Heart right ventricle (tissue), 16 donors: ENCODE measurements around the gene SFXN5. TPM values are rescaled to one million over a fixed set of nuclear protein-coding genes. Genes with fewer than 3 reads are reported as not detected.

Experiments used
- ATAC-seq, 8 donors: fragments of 200-7000 bp; cut with Tn5 transposase; one replicate each; pipeline ENCODE4 v1.9.1; 2020; ENCODE audit warnings: mild to moderate bottlenecking in 8 of 8, moderate library complexity in 8 of 8, moderate number of reproducible peaks in 1 of 8
- DNase-seq, 2 donors: peaks; one replicate each; pipeline ENCODE4 v3.0.0-alpha.2; 2020
- H3K27ac ChIP-seq, 10 donors: fragments of 200-600 bp; sonication (generic) in 2 of 10; one replicate each; pipeline versions ENCODE4 v1.5.0 to v1.8.0; 2020 to 2022; ENCODE audit warnings: mild to moderate bottlenecking in 3 of 10
- H3K27me3 ChIP-seq, 7 donors: fragments of 200-600 bp; one replicate each; pipeline ENCODE4 v1.8.0; 2021 to 2022; ENCODE audit warnings: mild to moderate bottlenecking in 2 of 7
- H3K36me3 ChIP-seq, 9 donors: fragments of 200-600 bp; sonication (generic) in 1 of 9; one replicate each; pipeline versions ENCODE4 v1.5.0 to v1.8.0; 2020 to 2022; ENCODE audit warnings: mild to moderate bottlenecking in 2 of 9
- H3K4me1 ChIP-seq, 9 donors: fragments of 200-600 bp; sonication (generic) in 1 of 9; one replicate each; pipeline versions ENCODE4 v1.5.0 to v1.8.0; 2020 to 2022; ENCODE audit warnings: mild to moderate bottlenecking in 4 of 9
- H3K4me3 ChIP-seq, 10 donors: fragments of 200-600 bp; sonication (generic) in 2 of 10; one replicate each; pipeline versions ENCODE4 v1.5.0 to v1.8.0; 2020 to 2022; ENCODE audit warnings: mild to moderate bottlenecking in 7 of 10, moderate library complexity in 2 of 10
- H3K9me3 ChIP-seq, 11 donors: fragments of 200-600 bp in 10 of 11; sonication (generic) in 2 of 11; one replicate each; pipeline versions ENCODE4 v1.5.0 to v1.8.0; 2013 to 2022; ENCODE audit warnings: mild to moderate bottlenecking in 2 of 11, control low read depth in 1 of 11, moderate library complexity in 1 of 11
- CTCF ChIP-seq, 9 donors: fragments of 200-600 bp; sonication (generic) in 2 of 9; IDR thresholded peaks; one replicate each; pipeline versions ENCODE4 v1.5.0 to v1.8.0; 2021 to 2022; ENCODE audit warnings: antibody characterized with exemption in 9 of 9, mild to moderate bottlenecking in 5 of 9, moderate library complexity in 1 of 9
- WGBS, 2 donors: extraction: QIAGEN DNeasy Blood & Tissue Kit; methylation state at CpG; one replicate each; pipeline ENCODE4 v1.1.7; 2013; ENCODE audit warnings: inconsistent platforms in 1 of 2; 5-methylcytosine and 5-hydroxymethylcytosine counted together
- intact Hi-C, 10 donors: fragments of 100-400 bp; cut with DNase I; formaldehyde crosslinking; loops; one replicate each; pipeline versions ENCODE4 v1.11.1 to v1.14.2; 2022
- polyA plus RNA-seq, 2 donors: library from polyadenylated mRNA; stranded (reverse); fragments of 200-250 nt; gene quantifications; one replicate each; pipeline ENCODE4 v1.2.3, GENCODE V29; 2013
- total RNA-seq, 10 donors: library from RNA; stranded (reverse); fragmentation: NEBNext Ultra II Directional in 3 of 10; extraction: Animal tissue kit (Norgen Biotek cat#: 25700) in 3 of 10; gene quantifications; one replicate each; pipeline versions ENCODE4 v1.2.1 to v1.2.4, GENCODE V29; 2021 to 2023
- donor health status: Arrhythmogenic right ventricular cardiomyopathy.
- donor health status: ischemic (EF 13 %, LVEDD 7.1; RV severe dilation, severe dysfunction).
- donor health status: healthy with polysubstance abuse.
- donor health status: DM: no; HTN: yes; CAD: no.
- donor health status: DM: no; HTN: no; CAD: no.
- donor health status: ischemic (EF 25% LVEDD 6.9; RV normal size, moderate dysfunction).
- donor health status: ischemic (EF 25% LVEDD 5.7; RV mildly dilated, moderate dysfunction).
- donor health status: healthy.
- donor health status: DM: yes; HTN: yes; CAD: no.
- donor health status: Ischemic cardiomyopathy.
- donor health status: ischemic (EF 35%, LVEDD 5.7; RV mildly dilated, moderate dysfunction).
- donor health status: nonischemic (EF 11% LVEDD 7.7; RV severe dilation, severe dysfunction).
- donor health status: DM: yes; HTN: yes; CAD: no.
- donor health status: PGD.
- donor health status: ischemic (EF 29% LVEDD 5.4; RV normal size, mild dysfunction).
- donor health status: nonischemic (EF 23%, LVEDD 6.1; RV moderate dilation, normal function).

The SFXN5 gene
- total and polyA plus RNA-seq, 12 donors = 4.4 to 11.8 (median 9.7) TPM

GRCh38 chr2:73114273-73114867, 42.9 kb upstream of the SFXN5 start:
- ATAC-seq (no peak), DNase-seq (no peak)
- Histone ChIP-seq H3K4me3 (no peak overlapping the region), H3K9me3 (no peaks in the 10 kb centered on the region), H3K27ac (peak overlapping the region in 2 of 10 donors; percentile 78 to 82), H3K36me3 (no peaks in the 10 kb centered on the region), H3K4me1 (peaks cover 17 to 38% (median 31%) of the 10 kb centered on the region in 9 donors), H3K27me3 (peaks cover 0 to 23% (median 0%) of the 10 kb centered on the region in 7 donors)
- no peak for TF ChIP-seq CTCF (IDR thresholded peaks at IDR 0.05)
- 89 to 90% methylated on average over 4 of the region's 4 CpGs for WGBS, 2 donors
- intact Hi-C loops = loop anchor here in 1 of 10 donors (5.0 kb wide), 1 partner anchor 42 kb away; the partner anchor contains the start of gene SFXN5

- TF ChIP-seq CTCF (IDR thresholded peaks at IDR 0.05) = peak in 1 of 9 donors; percentile 18
- DNase-seq (peak; percentile 61 to 81), ATAC-seq (peak; percentile 69 to 86 (median 80))
- Histone ChIP-seq H3K36me3 (no peaks in the 10 kb centered on the region), H3K4me3 (peak within 1 kb of the TSS; percentile 68 to 99 (median 88)), H3K27ac (peak within 1 kb of the TSS in 9 of 10 donors; percentile 70 to 89 (median 84)), H3K4me1 (peaks cover 18 to 47% (median 36%) of the 10 kb centered on the region in 9 donors), H3K9me3 (no peaks in the 10 kb centered on the region), H3K27me3 (peaks cover 0 to 23% (median 0%) of the 10 kb centered on the region in 7 donors)
- intact Hi-C loops = loop anchor here in 1 of 10 donors (5.0 kb wide), 1 partner anchor 41 kb away; the partner anchor contains the start of gene SFXN5
- WGBS, 2 donors = 1 to 2% methylated on average over 83 to 92 of the region's 93 CpGs
These were observed 41.7 kb upstream of the SFXN5 start, which contains the start of gene RAB11FIP5 for GRCh38 chr2:73112913-73113854. Gene RAB11FIP5, minus strand, starts transcription at chr2:73112948. Its CDS starts 171 bp downstream, at chr2:73112777.

GRCh38 chr2:73112026-73112912, 40.8 kb upstream of the SFXN5 start:
- intact Hi-C loops = loop anchor here in 1 of 10 donors (5.0 kb wide), 1 partner anchor 40 kb away; the partner anchor contains the start of gene SFXN5
- peaks cover 19 to 56% (median 45%) of the 10 kb centered on the region in 9 donors for H3K4me1 ChIP-seq

More at GRCh38 chr2:73112026-73112912, 40.8 kb upstream of the SFXN5 start:
- Histone ChIP-seq H3K36me3 (no peaks in the 10 kb centered on the region), H3K4me3 (peak overlapping the region; percentile 68 to 99 (median 88)), H3K9me3 (no peaks in the 10 kb centered on the region), H3K27ac (peak overlapping the region in 9 of 10 donors; percentile 51 to 89 (median 83)), H3K27me3 (peaks cover 0 to 23% (median 0%) of the 10 kb centered on the region in 7 donors)
- DNase-seq = no peak
- 2 to 3% methylated on average over 85 to 88 of the region's 88 CpGs for WGBS, 2 donors
- ATAC-seq = peak; percentile 28 to 64 (median 43)
- TF ChIP-seq CTCF (IDR thresholded peaks at IDR 0.05) = peak in 1 of 9 donors; percentile 10
